ENCODE measurements around the gene SLMAP. TPM values are rescaled to one million over a fixed set of nuclear protein-coding genes. Genes with fewer than 3 reads are reported as not detected.

SLMAP gene
- total RNA-seq, 1 donor from 2014 or later: 116 TPM

Other genes starting within 250 kb of the SLMAP start
- 0.02 to 0.29 TPM (median 0.15 TPM) in 3 replicates for gene DNAH12, start 212.0 kb upstream of the SLMAP start, total RNA-seq
- 16.6 to 17.8 TPM (median 17.5 TPM) in 3 replicates for gene PDE12, start 200.0 kb upstream of the SLMAP start, total RNA-seq
- gene ARF4, start 159.0 kb upstream of the SLMAP start, total RNA-seq: 413 to 474 TPM (median 415 TPM) in 3 replicates
- gene DENND6A, start 63.2 kb upstream of the SLMAP start, total RNA-seq: 17.7 to 19.8 TPM (median 19.8 TPM) in 3 replicates

Measured in chondrocyte (in vitro differentiated cells).